Heart left ventricle (tissue), 13 donors: ENCODE results near the gene SLX4.

Experiments
- POLR2A ChIP-seq, 2 donors: fragments of 450-650 bp; IDR thresholded peaks; one replicate each; pipeline ENCODE4 v1.6.1; 2017; ENCODE audit warnings: antibody characterized with exemption in 2 of 2, mild to moderate bottlenecking in 2 of 2, moderate library complexity in 2 of 2
- TF ChIP-seq, protein P1 (sequence below), 12 donors: fragments of 200-600 bp; sonication (generic) in 4 of 12; IDR thresholded peaks; one replicate each; pipeline versions ENCODE4 v1.5.0 to v1.8.0; 2018 to 2022; ENCODE audit warnings: antibody characterized with exemption in 12 of 12, mild to moderate bottlenecking in 5 of 12
- donor health status: ischemic (EF 13 %, LVEDD 7.1; RV severe dilation, severe dysfunction).
- donor health status: DM: no; HTN: yes; CAD: no.
- donor health status: DM: no; HTN: no; CAD: no.
- donor health status: ischemic (EF 25% LVEDD 6.9; RV normal size, moderate dysfunction).
- donor health status: ischemic (EF 25% LVEDD 5.7; RV mildly dilated, moderate dysfunction).
- donor health status: ischemic (EF 35%, LVEDD 5.7; RV mildly dilated, moderate dysfunction).
- donor health status: nonischemic (EF 11% LVEDD 7.7; RV severe dilation, severe dysfunction).
- donor health status: DM: yes; HTN: yes; CAD: no.
- donor health status: PGD.
- donor health status: ischemic (EF 29% LVEDD 5.4; RV normal size, mild dysfunction).
- donor health status: nonischemic (EF 23%, LVEDD 6.1; RV moderate dilation, normal function).

DNA sequence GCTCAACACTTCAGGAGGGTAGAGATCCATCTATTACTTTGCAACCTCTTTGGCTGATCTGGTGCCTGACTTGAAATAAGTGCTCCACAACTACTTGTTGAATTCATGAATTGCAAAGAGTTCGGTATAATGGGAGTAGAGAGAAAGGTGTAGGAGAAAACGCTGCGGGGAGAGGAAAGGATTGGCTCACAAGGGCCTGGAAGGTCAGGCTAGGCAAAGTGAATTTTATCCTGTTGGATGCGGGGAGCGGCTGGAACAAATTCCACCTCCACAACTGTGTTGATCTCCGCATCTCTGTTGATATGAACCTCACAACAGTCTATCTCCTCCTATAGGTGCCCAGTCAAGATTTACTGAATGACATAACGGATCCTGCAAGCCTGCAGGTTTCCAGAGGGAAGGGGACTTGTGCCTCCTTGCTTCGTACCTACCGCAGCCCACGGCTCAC, 684 bp downstream of the SLX4 start:
- TF ChIP-seq, protein P1, sequence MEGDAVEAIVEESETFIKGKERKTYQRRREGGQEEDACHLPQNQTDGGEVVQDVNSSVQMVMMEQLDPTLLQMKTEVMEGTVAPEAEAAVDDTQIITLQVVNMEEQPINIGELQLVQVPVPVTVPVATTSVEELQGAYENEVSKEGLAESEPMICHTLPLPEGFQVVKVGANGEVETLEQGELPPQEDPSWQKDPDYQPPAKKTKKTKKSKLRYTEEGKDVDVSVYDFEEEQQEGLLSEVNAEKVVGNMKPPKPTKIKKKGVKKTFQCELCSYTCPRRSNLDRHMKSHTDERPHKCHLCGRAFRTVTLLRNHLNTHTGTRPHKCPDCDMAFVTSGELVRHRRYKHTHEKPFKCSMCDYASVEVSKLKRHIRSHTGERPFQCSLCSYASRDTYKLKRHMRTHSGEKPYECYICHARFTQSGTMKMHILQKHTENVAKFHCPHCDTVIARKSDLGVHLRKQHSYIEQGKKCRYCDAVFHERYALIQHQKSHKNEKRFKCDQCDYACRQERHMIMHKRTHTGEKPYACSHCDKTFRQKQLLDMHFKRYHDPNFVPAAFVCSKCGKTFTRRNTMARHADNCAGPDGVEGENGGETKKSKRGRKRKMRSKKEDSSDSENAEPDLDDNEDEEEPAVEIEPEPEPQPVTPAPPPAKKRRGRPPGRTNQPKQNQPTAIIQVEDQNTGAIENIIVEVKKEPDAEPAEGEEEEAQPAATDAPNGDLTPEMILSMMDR (IDR thresholded peaks at IDR 0.05), result no peak
- no peak for TF ChIP-seq POLR2A (IDR thresholded peaks at IDR 0.05)
